Stimulated activated CD8-positive, alpha-beta memory T cell treated with anti-CD3 and anti-CD28 coated beads, Interleukin-15, amount 100 ng/mL, for 48 hours (primary cell): ENCODE measurements around the gene IL4I1.

Experiments used
- DNase-seq, 2 donors: peaks; one replicate each; pipeline ENCODE4 v3.0.0-alpha.2; 2020; ENCODE audit warnings: low read depth in 2 of 2

The IL4I1 gene

DNA sequence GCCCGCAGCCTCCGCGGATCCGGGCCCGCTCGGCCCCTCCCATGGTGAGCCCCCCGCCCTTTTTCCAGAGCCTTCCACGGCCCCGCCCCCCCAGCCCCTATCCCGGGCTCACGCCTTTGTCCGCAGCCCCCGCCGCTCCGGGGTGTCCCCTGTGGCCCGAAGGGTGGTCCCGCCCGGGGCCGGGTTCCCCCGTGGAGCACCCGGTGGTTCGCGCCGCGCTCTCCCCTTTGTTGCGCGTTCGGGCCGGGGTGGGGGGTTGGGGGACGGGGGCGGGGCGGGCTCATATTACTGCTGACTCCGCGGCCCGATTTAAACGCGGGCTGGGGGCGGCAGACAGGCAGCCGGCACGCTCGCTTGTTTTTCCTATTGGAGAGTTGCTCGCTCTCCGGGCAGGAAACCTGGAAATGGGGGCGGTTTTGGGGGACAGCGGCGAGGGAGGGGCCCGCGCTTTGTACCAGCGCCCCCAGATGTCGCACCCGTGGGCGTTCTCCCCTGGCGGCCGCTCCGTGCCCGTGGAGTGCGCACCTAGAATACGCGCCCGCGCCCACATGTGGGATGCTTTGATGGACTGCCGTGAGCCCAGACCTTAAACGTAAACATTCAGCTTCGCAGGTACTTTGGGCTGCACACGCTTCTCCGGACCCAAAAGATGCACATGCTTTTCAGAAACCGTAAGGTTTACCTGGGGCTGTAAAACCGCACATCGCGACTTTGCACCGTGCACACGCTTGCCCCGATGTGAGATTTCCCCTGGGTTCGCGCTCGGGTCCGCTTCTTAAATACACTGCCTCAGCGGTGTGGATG lies 45.0 kb downstream of the IL4I1 start:
- no peak for DNase-seq

- DNase-seq: peak; percentile 76 to 85
Observed at GRCh38 chr19:49850487-49851342, 46.0 kb downstream of the IL4I1 start, which contains the start of gene PTOV1. Gene PTOV1, plus strand, starts transcription at chr19:49851159.

- no peak for DNase-seq
Observed at GRCh38 chr19:49850221-49850486, 46.5 kb downstream of the IL4I1 start.

DNA sequence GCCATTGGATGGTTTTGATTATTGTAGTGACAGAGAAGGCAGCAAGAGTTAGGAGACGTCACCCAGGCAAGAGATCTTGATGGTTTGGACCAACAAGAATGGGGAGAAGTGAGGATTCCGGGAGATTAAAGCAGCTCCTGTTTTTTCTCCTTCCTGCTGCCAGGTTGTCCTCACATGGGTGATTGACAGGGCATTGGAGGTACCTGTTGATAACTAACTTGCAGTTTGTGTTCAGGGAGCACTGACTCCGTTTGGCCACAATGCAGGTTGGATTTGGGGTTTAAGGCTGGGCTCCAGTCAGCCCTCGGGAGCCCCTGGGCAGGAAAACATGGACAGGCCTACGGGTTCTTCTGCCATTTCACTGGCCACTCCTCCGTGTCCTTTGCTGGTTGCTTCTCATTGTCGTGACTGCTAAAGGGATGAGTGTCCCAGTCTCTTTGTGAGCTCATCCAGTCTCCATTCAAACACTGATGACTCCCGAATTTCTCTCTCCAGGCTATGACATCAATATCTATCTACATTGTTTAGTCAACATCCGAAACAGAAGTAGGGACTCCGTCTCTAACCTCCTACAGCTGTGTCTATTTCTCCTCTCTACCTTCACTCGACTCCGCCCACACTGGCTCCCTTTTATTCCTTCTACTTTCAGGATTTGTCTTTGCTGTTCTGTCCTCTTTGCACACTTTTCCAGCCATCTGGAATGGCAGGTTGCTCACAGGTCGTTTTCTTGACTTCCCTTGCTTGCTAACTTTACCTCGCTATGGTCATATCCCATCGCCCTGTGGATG lies 47.1 kb downstream of the IL4I1 start:
- DNase-seq: no peak

- no peak for DNase-seq
Observed at GRCh38 chr19:49848938-49849337, 47.7 kb downstream of the IL4I1 start.

DNA sequence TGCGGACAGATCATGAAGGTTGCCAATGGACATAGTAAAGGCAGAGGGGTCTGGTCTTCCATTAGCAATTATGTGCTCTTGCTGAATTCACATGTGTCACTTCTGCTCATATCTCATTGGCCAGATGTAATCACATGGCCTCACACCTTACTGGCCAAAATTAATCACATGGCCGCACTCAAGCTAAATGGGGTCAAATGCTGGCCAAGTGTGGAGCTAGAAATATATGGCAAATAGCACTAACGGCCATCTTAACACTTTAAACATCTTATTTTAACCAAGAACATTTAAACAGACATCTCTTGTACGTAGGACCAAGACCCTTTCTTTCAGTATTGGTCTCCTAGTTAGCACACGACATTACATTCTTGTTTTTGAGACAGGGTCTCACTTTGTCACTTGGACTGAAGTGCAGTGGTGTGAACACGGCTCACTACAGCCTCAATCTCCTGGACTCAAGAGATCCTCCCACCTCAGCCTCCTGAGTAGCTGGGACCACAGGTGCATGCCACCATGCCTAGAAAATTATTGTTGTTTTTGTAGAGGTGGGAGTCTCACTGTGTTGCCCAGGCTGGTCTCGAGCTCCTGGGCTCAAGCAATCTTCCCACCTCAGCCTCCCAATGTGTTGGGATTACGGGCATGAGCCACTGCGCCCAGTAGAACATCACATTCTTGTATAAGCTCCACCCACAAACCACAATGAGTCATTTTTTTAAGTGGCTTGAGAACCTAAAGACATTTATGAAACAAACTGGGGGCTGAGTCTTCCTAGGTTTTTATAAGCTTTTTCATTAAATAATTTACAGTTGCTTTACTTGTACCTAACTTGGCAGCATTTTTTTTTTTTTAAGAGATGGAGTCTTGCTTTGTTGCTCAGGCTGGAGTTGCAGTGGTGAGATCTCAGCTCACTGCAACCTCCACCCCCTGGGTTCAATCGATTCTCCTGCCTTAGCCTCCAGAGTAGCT lies 48.7 kb downstream of the IL4I1 start:
- DNase-seq: no peak

DNA sequence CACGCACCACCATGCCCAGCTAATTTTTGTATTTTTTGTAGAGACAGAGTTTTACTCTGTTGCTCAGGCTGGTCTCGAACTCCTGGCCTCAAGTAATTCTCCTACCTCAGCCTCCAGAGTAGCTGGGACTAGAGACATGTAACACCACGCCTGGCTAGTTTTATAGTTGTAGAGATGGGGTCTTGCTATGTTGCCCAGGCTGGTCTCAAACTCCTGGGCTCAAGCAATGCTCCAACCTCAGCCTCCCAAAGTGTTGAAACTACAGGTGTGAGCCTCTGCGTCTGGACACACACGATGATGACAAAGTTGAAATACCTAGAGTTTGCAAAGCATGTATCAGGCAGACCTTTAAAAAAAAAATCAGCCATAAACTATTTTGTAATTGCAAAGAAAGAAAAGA lies 50.3 kb downstream of the IL4I1 start:
- no peak for DNase-seq

DNA sequence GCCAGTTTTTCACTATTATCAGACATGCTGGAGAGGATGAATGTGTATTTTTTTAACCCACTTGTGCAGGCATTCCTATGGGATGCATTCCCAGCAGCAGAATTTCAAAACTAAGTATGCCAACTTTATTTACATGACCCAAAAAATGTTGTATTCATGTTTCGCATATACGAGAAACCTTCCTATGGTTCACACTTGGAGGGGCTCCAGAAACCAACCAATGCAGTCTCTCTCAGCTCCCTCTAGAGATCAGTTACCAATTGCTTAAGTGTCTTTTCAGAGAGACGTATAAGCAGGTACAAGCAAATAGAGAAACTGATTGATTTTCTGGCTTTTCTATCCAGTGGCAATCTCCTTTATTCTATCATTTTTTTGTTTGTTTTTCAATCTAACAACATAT lies 51.3 kb downstream of the IL4I1 start:
- DNase-seq: no peak

DNA sequence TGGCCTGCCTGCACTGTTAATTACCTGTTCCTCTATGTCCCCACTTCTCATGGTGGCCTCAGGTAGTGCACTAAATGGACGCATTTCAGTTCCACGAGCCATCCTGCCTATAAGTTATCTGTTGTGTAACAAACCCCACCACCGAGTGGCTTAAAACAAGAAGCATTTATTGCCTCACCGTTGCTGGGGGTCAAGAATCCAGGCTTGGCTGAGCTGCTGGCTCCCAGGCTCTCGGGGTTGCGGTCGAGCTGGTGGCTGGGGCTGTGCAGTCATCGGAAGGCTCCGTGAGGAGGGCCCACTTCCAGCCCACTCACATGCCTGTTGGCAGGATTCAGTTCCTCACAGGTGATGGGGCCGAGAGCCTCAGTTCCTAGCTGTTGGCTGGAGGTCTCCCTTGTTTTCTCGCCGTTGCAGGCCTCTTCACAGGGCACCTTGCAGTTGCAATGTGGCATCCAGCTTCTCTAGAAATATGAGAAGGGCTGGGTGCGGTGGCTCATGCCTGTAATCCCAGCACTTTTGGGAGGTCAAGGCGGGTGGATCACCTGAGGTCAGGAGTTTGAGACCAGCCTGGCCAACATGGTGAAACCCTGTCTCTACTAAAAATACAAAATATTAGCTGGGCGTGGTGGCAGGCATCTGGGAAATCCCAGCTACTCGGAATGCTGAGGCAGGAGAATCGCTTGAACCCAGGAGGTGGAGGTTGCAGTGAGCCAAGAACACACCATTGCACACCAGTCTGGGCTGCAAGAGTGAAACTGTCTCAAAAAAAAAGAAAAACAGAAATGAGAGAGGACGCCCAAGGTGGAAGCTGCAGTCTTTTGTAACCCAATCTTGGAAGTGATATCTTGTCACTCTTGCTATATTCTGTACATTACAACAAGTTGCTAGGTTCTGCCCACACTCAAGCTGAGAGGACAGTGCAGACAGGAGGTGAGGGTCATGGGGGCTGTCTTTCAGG lies 52.3 kb downstream of the IL4I1 start:
- DNase-seq: no peak

GRCh38 chr19:49843265-49843664 lies 53.4 kb downstream of the IL4I1 start:
- DNase-seq: no peak

GRCh38 chr19:49840736-49841249 lies 55.9 kb downstream of the IL4I1 start:
- no peak for DNase-seq

DNA sequence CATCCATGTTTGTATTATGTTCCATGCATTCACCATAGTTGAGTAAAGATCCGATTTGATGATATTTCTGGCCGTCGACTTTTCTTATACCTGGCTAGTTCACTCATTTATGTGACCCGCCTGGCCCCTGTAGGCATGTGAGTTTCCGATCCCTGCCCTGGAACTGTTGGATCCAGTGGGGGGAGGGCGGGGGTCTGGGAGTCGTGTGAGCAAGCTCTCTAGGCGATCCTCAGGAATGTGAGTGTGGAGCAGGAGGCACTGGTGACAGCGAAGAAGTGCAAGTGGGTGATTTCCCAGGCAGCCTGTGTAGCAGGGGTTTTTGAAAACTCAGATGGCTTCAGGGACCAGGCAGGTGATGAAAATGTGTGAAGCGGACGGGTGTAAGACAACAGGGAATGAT lies 56.4 kb downstream of the IL4I1 start:
- no peak for DNase-seq

- no peak for DNase-seq
Observed at GRCh38 chr19:49839713-49840112, 57.0 kb downstream of the IL4I1 start.
